GM12865 (cell line): ENCODE data around the gene HMX3.

ENCODE experiments used
- DNase-seq: peaks from one replicate; pipeline ENCODE4 v3.0.0; 2010; ENCODE audit warnings: low read depth
- H3K4me3 ChIP-seq: 2 replicates; pipeline ENCODE4 v1.5.1; 2011; ENCODE audit warnings: mild to moderate bottlenecking, low read depth, low read length, control low read depth
- TF ChIP-seq, protein P1 (sequence below): IDR thresholded peaks from 2 replicates; pipeline ENCODE4 v1.5.1; 2011; ENCODE audit warnings: low read length, control low read depth, low read depth, inconsistent platforms; ENCODE audit not compliant: insufficient read depth; ENCODE audit errors: missing control alignments

Gene HMX3

DNA sequence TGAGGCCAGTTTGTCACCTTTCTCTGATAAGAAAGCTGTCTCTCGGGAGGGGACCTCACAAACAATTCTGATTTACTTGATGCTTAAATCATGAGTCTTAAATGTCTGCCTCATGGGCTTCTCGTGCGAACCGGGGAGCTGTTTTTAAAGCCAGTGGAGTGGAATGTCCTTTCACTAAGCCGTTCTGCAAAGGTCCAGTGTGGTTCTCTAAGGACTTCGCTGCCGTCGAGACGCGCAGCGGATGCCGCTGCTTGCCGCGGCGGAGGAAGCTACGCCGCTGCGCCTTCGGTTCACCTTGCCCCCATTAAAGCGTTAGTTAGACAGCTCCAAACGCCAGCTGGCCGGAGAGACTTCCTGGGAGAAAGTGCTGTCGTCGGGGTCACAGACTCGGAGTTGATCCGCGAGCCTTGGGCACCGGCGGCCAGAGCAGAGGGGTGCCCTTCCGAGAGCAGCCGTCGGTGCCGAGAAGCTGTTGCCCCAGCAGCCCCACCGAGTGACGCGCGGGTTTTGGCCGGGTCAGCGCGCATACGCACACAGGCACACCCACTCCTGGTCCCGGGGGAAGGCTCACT, 1.3 kb upstream of the HMX3 start:
- DNase-seq, result no peak
- peak overlapping the region; percentile 59 for H3K4me3 ChIP-seq
- TF ChIP-seq, protein P1, sequence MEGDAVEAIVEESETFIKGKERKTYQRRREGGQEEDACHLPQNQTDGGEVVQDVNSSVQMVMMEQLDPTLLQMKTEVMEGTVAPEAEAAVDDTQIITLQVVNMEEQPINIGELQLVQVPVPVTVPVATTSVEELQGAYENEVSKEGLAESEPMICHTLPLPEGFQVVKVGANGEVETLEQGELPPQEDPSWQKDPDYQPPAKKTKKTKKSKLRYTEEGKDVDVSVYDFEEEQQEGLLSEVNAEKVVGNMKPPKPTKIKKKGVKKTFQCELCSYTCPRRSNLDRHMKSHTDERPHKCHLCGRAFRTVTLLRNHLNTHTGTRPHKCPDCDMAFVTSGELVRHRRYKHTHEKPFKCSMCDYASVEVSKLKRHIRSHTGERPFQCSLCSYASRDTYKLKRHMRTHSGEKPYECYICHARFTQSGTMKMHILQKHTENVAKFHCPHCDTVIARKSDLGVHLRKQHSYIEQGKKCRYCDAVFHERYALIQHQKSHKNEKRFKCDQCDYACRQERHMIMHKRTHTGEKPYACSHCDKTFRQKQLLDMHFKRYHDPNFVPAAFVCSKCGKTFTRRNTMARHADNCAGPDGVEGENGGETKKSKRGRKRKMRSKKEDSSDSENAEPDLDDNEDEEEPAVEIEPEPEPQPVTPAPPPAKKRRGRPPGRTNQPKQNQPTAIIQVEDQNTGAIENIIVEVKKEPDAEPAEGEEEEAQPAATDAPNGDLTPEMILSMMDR, result no peak

DNA sequence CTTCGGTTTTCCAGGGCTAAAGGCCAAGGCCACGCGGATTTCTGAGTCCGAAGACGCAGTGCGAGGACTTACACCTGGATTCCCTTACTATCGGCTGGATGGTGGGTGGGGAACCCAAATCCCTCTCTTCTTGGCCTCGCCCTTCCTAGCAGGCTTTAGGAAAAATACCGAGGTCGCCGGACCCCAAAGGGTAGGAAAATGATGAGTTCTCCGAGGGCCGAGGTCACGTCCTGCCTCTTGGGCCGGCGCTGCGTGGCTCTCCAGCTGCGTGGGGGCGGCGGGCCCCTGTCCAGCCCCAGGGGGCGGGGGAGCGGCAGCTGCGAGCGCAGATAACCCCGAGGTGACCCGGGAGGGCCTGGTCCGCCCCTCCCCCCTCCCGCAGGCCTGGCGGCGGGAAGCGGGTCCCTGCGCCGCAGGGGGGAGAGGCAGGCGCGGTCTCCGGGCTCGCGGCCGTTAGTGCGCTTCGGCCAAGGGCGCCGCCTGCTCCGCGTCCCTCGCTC, 805 bp upstream of the HMX3 start:
- no peak for DNase-seq
- H3K4me3 ChIP-seq, result peak overlapping the region; percentile 59
- TF ChIP-seq, protein P1, result no peak

DNA sequence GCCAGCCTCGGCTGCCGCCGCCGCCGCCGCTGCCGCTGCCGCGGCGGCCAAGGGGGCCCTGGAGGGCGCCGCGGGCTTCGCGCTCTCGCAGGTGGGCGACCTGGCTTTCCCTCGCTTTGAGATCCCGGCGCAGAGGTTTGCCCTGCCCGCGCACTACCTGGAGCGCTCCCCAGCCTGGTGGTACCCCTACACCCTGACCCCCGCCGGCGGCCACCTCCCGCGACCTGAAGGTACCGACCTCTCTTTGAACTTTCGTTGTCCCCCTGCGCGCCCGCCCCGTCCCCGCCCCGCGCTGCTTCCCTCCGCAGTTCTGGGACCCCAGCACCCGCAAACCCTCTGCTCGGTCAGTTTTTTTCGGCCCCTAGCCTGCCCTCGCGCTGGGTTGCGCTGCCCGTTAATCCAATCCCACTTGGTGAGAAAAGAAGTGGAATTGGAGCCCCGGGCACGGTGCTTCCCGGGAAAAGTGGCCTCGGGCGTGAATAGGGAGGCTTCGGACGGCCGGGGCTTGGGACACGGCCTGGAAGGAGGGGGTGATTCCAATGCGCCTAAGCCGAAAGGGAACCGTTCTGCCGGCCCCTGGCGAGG, 543 bp downstream of the HMX3 start:
- TF ChIP-seq, protein P1, result no peak
- no peak for DNase-seq
- H3K4me3 ChIP-seq, result peak overlapping the region; percentile 73

DNA sequence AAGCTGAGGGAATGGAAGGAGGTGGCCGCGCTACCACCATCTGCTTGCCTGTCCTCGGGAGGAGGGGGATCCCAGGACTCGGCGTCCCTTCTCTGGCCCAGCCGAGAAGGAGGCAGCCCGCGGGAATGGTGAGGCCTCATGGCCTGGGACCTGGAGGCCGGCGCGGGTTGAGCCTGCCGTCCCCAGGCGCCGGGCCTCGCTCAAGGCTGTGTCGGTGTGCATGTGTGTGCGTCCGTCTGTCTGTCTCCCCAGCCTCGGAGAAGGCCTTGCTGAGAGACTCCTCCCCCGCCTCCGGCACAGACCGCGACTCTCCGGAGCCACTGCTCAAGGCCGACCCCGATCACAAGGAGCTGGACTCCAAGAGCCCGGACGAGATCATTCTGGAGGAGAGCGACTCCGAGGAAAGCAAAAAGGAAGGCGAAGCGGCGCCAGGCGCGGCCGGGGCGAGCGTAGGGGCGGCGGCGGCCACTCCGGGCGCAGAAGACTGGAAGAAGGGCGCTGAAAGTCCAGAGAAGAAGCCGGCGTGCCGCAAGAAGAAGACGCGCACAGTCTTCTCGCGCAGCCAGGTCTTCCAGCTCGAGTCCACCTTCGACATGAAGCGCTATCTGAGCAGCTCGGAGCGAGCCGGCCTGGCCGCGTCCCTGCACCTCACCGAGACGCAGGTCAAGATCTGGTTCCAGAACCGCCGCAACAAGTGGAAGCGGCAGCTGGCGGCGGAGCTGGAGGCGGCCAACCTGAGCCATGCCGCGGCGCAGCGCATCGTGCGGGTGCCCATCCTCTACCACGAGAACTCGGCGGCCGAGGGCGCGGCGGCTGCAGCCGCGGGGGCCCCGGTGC, 1.3 kb downstream of the HMX3 start:
- peak overlapping the region; percentile 73 for H3K4me3 ChIP-seq
- TF ChIP-seq, protein P1, result no peak
- DNase-seq, result peak; percentile 74

DNA sequence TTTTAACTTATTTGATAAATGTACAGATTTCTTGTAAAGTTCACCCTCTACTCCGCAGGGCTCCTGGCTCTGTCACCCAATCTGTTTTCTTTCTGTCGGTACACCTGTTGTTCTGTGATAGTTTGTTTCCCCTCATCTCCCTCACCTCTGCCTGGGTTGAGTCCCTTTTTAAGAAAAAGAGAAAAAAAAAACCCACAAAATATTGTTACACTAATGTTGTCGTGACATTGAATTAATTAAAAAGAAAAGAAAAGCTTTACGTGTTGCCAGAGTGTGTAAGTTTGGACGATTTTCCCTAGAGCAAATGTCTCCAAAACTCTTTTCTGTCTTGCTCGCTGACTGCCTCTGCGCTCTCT, 3.4 kb downstream of the HMX3 start:
- no peak for DNase-seq
- TF ChIP-seq, protein P1, result no peak
- peak overlapping the region; percentile 73 for H3K4me3 ChIP-seq

DNA sequence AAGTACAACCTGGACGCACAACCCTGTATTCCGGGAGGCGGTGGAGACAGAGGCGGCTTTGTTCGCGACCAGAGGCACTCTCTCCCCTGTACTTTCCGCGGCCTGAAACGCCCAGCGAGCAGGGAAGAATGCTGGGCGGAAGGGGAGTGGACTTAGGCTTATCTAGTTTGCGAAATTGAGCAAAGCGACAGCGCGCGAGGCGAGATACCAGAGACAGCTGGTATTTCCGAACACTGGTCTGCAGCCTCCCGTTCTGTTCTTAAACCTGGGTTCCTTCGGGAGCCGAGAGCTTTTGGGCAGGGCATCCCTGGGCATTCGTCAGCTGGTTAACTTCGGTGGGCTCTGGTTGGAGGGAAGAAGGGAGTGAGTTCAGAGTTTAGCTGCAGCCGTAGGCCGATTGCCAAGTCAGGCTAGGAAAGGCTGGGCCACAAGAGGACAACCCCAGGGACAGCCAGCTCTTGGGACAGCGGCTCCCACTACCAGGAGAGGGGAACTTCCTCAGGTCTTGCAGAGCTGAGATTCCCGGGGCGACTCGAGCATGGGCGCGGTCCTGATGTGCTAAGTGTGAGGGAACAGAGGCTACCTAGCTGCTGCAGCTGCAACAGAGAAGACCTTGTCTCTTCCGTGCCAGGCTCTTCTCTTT, 3.9 kb downstream of the HMX3 start:
- TF ChIP-seq, protein P1, result no peak
- DNase-seq, result peak; percentile 54
- peak overlapping the region; percentile 73 for H3K4me3 ChIP-seq
